ENCODE data around the gene MUC13.

Gene MUC13

DNA sequence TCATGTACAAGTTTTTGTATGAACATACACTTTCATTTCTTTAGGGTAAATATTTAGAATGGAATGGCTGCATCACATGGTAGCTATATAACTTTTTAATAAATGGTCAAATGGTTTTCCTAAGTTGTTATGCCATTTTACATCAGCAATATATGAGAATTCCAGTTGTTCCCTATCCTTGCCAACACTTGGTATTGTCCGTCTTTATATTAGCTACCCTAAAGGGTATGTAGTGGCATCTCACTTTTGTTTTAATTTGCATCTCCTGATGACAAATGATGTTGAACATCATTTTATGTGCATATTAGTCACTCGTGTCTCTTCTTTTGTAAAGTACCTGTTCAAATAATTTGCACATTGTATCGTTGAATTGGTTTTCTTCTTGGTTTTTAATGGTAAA, 2.5 kb upstream of the MUC13 start:
- no peaks in the 10 kb centered on the region for H3K27me3 ChIP-seq (ENCODE audit: insufficient read depth, low read length)
- no peak overlapping the region for H2AFZ ChIP-seq (ENCODE audit: low read depth, low read length)
- H3K4me3 ChIP-seq (ENCODE audit: low read length), result no peak overlapping the region
- H3K4me1 ChIP-seq (ENCODE audit: insufficient read depth, low read length), result no peaks in the 10 kb centered on the region
- H3K9me3 ChIP-seq (ENCODE audit: low read length), result no peaks in the 10 kb centered on the region
- no peaks in the 10 kb centered on the region for H3K36me3 ChIP-seq (ENCODE audit: insufficient read depth, low read length)

DNA sequence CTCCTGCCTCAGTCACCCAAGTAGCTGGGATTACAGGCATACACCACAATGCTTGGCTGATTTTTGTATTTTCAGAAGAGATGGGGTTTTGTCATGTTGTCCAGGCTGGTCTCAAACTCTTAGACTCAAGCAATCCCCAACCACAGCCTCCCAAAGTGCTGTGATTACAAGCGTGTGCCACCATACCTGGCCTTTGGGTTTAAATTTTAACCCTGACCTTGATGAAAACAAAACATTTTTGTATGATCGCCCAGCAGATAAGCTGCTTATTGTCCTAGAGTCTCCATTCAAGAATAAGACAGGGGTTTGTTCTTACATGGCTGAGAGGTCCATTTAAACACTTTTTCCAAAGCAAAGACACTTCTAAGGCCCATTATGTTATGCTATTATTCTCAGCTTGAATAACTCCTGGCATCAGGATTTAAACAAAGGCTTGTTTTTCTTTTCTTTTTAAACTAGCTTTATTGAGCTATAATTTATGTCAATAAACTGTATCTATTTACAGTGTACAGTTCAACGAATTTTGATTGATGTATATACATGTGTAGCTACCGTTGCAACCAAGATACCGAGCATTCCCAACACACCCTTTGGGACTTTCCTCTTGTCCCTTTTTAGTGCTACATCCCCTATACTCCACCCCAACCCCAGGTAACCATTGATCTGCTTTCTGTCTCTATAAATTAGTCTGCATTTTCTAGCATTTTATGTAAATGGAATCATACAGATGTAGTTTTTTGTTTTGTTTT, 1.4 kb upstream of the MUC13 start:
- Histone ChIP-seq H3K27me3 (ENCODE audit: insufficient read depth, low read length) (no peaks in the 10 kb centered on the region), H3K36me3 (ENCODE audit: insufficient read depth, low read length) (no peaks in the 10 kb centered on the region), H3K4me1 (ENCODE audit: insufficient read depth, low read length) (no peaks in the 10 kb centered on the region), H3K4me3 (ENCODE audit: low read length) (no peak overlapping the region), H2AFZ (ENCODE audit: low read depth, low read length) (no peak overlapping the region), H3K9me3 (ENCODE audit: low read length) (no peaks in the 10 kb centered on the region)

DNA sequence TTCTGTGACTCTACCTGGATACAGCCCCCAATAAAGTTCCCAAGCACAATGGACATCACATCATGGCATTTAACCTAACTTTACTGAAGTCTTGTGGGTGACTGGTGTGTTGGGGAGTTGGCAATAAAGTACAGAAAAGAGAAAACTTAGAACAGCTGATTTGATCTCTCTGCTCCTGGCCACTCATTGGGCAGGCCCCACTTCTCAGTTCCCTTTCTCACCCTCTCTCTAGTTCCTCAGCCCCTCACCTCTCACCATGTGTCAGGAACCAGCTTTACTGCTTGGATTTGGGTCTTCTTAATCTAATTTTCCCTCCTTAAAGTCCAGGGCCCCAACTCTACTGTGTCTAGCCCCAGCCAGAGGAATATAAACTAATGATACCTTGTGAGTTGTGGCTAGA, 713 bp upstream of the MUC13 start:
- no peak overlapping the region for H3K4me3 ChIP-seq (ENCODE audit: low read length)
- H3K4me1 ChIP-seq (ENCODE audit: insufficient read depth, low read length), result no peaks in the 10 kb centered on the region
- H3K36me3 ChIP-seq (ENCODE audit: insufficient read depth, low read length), result no peaks in the 10 kb centered on the region
- no peaks in the 10 kb centered on the region for H3K9me3 ChIP-seq (ENCODE audit: low read length)
- H3K27me3 ChIP-seq (ENCODE audit: insufficient read depth, low read length), result no peaks in the 10 kb centered on the region
- no peak overlapping the region for H2AFZ ChIP-seq (ENCODE audit: low read depth, low read length)

DNA sequence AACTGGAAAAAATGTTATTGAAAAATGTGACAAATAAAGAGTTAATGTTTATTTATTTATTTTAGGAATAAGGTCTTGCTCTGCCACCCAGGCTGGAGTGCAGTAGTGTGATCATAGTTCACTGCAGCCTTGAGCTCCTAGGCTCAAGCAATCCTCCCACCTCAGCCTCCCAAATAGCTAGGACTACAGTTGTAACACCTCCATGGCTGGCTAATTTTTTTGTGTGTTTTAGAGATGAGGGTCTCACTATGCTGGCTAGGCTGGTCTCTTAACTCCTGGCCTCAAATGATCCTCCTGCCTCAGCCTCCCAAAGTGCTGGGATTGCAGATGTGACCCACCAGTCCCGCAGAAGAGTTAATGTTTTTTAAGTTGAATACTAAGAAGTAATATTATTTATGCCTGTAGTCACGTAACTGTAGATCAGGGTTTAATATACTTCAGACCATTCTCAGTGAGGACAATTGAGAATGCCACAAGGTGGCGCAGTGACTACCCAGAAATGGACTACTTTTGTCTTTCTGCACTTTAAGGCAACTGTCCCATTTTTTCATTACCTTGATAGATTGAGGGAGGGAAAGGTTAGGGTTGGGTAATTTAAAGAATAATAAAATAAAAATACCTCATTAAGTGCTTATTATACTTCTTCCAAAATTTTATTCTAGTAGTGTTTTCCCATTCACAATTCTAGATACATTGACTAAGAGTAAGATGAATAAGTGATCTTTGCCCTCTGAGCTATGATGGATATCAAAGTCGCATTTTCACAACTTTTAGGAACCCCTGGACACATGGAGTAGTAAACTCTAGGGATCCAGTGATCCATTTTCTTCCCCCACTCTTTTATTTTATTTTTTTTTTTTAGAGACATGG, 6.0 kb downstream of the MUC13 start:
- H2AFZ ChIP-seq (ENCODE audit: low read depth, low read length), result no peak overlapping the region
- peaks cover 2% of the 10 kb centered on the region for H3K27me3 ChIP-seq (ENCODE audit: insufficient read depth, low read length)
- peaks cover 2% of the 10 kb centered on the region for H3K4me1 ChIP-seq (ENCODE audit: insufficient read depth, low read length)
- no peaks in the 10 kb centered on the region for H3K9me3 ChIP-seq (ENCODE audit: low read length)
- H3K4me3 ChIP-seq (ENCODE audit: low read length), result no peak overlapping the region
- H3K36me3 ChIP-seq (ENCODE audit: insufficient read depth, low read length), result no peaks in the 10 kb centered on the region

DNA sequence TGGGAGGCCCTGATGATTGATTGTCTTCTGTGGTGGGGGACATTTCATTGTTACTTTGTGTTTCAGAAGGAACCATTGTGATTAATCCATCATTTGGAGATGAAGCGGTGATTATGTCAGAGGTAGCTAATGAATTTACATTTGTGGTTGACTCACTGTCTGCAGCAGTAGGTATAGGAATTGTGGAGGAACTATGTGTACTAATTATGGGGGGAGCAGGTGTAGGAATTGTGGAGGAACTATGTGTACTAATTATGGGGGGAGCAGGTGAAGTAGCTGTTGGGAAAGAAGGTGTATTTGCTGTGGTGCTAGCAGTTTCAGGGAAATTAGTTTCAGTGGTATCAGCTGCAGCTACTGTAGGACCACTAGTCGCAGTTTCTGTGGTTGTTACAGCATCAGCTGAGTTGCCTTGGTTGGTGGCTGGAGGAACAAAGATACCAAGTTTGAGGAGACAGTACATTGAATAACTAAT, 6.9 kb downstream of the MUC13 start:
- Histone ChIP-seq H3K9me3 (ENCODE audit: low read length) (no peaks in the 10 kb centered on the region), H3K36me3 (ENCODE audit: insufficient read depth, low read length) (no peaks in the 10 kb centered on the region), H3K4me1 (ENCODE audit: insufficient read depth, low read length) (peaks cover 2% of the 10 kb centered on the region), H3K27me3 (ENCODE audit: insufficient read depth, low read length) (peaks cover 2% of the 10 kb centered on the region), H3K4me3 (ENCODE audit: low read length) (no peak overlapping the region), H2AFZ (ENCODE audit: low read depth, low read length) (no peak overlapping the region)

DNA sequence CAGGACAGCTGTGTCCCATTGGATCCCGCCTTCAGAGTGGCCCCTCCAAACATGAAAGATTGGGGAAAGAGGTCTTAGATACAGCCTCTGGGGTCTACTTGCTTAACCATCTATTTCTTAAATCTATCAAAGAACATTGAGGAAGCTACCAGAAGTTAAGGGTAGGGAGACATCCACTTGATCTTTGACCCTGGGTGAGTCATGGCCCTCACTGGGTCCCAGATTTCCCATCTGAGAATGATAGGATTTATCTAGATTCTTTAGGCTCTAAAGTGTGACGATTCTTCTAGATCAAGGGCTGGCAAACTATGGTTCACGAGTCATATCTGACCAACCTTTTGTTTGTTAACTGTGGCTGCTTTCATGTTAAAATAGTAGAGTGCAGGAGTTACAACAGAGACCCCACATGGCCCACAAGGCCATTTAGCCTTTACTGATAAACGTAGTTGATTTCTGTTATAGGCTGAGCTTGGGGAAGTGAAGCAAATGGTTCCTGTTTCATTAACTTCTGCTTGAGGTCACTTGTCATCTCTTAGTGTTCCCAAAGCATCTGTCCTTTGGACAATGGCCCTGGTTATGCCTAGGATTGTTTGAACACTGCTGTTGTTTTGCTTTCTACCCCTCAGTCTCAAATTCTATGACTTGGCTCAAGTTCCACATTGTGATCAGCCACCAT, 8.0 kb downstream of the MUC13 start:
- Histone ChIP-seq H2AFZ (ENCODE audit: low read depth, low read length) (no peak overlapping the region), H3K9me3 (ENCODE audit: low read length) (no peaks in the 10 kb centered on the region), H3K27me3 (ENCODE audit: insufficient read depth, low read length) (peaks cover 2% of the 10 kb centered on the region), H3K4me3 (ENCODE audit: low read length) (no peak overlapping the region), H3K36me3 (ENCODE audit: insufficient read depth, low read length) (no peaks in the 10 kb centered on the region), H3K4me1 (ENCODE audit: insufficient read depth, low read length) (peaks cover 2% of the 10 kb centered on the region)

DNA sequence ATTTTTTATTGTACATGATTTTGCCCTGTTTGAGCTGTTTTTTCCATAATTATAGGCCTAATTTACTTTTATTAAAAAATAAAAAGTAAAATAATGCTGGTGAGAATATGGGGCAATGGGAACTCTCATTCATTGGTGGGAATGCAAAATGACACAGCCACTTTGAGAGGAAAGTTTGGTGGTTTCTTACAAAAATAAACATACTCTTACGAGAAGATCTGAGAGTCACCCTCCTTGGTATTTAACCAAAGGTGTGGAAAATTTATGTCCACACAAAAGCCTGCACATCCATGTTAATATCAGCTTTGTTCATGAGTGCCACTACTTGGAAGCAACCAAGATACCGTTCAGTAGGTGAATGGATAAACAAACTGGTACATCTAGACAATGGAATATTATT, 9.8 kb downstream of the MUC13 start:
- Histone ChIP-seq H3K27me3 (ENCODE audit: insufficient read depth, low read length) (peaks cover 2% of the 10 kb centered on the region), H3K9me3 (ENCODE audit: low read length) (no peaks in the 10 kb centered on the region), H3K4me3 (ENCODE audit: low read length) (no peak overlapping the region), H3K4me1 (ENCODE audit: insufficient read depth, low read length) (no peaks in the 10 kb centered on the region), H3K36me3 (ENCODE audit: insufficient read depth, low read length) (no peaks in the 10 kb centered on the region), H2AFZ (ENCODE audit: low read depth, low read length) (no peak overlapping the region)

DNA sequence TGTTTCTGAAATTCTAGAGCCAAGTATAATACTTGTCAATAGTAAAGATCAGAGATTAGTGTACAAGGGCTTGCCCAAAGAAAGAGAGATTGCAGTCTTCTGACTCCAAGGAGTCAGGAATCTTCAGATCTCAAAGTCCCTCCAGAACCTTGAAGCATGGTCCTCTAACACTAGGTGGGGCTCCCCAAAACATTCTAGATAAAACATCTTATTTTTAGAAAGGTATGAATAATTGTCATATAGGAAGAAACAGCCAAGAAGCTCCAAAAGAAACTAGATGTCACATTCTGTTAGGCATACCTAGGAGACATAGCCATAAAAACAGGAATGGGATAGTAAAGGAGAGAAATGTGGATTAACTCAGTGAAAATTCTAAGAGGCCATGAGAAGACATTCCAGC, 10.7 kb downstream of the MUC13 start:
- Histone ChIP-seq H3K4me1 (ENCODE audit: insufficient read depth, low read length) (no peaks in the 10 kb centered on the region), H3K4me3 (ENCODE audit: low read length) (no peak overlapping the region), H3K9me3 (ENCODE audit: low read length) (no peaks in the 10 kb centered on the region), H3K36me3 (ENCODE audit: insufficient read depth, low read length) (no peaks in the 10 kb centered on the region), H2AFZ (ENCODE audit: low read depth, low read length) (no peak overlapping the region), H3K27me3 (ENCODE audit: insufficient read depth, low read length) (peaks cover 2% of the 10 kb centered on the region)

DNA sequence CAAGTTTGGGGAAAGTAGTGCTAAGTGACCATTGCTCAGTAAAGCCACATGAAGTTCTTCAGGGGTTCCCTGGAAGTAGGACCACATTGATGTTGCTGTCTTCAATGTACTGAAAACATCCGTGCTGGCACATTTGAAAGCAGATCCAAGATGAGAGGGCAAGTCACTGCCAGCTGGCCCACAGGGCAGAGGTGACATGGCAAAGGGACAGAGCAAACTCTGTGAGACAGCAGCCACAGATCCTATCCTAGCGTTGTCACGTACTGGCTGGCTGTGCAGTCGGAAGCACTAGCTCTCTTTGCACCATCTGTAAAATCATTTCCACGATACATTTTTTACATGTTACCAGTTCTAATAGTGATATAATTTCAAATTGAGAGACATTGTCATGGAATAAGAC, 13.8 kb downstream of the MUC13 start:
- Histone ChIP-seq H3K27me3 (ENCODE audit: insufficient read depth, low read length) (no peaks in the 10 kb centered on the region), H3K4me3 (ENCODE audit: low read length) (no peak overlapping the region), H2AFZ (ENCODE audit: low read depth, low read length) (no peak overlapping the region), H3K36me3 (ENCODE audit: insufficient read depth, low read length) (no peaks in the 10 kb centered on the region), H3K9me3 (ENCODE audit: low read length) (no peaks in the 10 kb centered on the region), H3K4me1 (ENCODE audit: insufficient read depth, low read length) (no peaks in the 10 kb centered on the region)

DNA sequence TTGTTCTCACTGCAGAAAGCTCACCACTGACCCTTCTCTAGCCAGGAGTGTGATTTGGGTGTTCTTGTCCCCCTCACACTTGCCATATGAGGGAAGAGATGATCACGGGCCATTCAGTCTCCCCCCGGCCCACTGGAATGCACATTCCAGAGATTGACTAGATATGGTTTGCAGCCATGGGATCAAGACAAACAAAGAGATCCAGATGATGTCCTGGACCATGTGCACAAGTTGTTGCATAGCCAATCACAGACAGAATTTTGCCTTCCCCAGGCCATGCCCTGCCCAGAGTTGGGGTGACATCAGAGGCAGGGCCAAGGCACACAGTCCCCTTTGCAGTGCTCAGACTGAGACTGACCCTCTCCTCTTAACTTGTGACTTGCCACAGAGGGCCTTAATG, 14.8 kb downstream of the MUC13 start:
- no peaks in the 10 kb centered on the region for H3K36me3 ChIP-seq (ENCODE audit: insufficient read depth, low read length)
- no peaks in the 10 kb centered on the region for H3K27me3 ChIP-seq (ENCODE audit: insufficient read depth, low read length)
- no peaks in the 10 kb centered on the region for H3K9me3 ChIP-seq (ENCODE audit: low read length)
- no peak overlapping the region for H2AFZ ChIP-seq (ENCODE audit: low read depth, low read length)
- H3K4me1 ChIP-seq (ENCODE audit: insufficient read depth, low read length), result no peaks in the 10 kb centered on the region
- H3K4me3 ChIP-seq (ENCODE audit: low read length), result no peak overlapping the region

DNA sequence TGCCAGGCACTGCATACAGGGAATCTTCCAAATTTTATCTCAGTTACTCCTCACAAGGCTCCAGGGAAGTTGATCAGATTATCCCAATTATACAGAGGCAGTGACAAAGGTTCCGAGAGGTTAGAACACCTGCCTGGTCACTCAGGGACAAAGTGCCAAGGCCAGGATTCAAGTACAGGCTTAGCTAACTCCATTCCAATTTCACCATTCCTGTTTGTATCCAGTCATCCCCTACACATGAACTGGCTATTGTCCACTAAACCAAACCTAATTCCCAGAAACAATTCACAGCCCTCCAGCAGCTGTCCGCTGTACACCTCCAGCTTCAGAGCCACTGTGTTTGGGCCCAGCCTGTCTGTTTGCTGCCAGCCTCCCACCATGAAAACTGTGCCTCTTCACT, 16.0 kb downstream of the MUC13 start:
- Histone ChIP-seq H2AFZ (ENCODE audit: low read depth, low read length) (no peak overlapping the region), H3K36me3 (ENCODE audit: insufficient read depth, low read length) (no peaks in the 10 kb centered on the region), H3K27me3 (ENCODE audit: insufficient read depth, low read length) (no peaks in the 10 kb centered on the region), H3K4me1 (ENCODE audit: insufficient read depth, low read length) (no peaks in the 10 kb centered on the region), H3K4me3 (ENCODE audit: low read length) (no peak overlapping the region), H3K9me3 (ENCODE audit: low read length) (no peaks in the 10 kb centered on the region)

DNA sequence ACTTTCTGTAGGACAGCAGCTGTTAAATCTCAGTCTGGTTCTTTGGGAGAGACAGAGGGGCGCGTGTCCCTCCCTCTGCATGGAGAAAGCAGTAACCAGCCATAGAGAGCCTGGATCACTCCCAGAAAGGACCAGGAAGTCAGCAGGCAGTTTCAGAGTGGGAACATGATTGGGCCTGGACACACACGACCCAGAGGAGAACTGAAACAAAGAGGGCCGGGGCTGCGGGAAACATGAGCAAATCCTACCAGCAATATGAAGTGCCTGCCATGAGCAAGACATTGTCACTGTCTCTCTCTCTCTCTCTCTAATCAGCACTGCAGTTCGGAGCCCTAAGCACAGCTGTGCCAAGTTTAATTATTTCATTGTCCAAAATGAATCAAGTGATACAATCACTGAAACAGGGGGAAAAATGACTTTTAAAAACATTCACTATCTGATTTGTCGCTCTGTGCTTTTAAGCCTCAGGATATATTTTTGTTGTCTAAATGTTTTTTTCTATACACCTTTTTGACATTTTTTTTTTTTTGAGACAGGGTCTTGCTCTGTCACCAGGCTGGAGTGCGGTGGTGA, 17.6 kb downstream of the MUC13 start:
- H3K4me1 ChIP-seq (ENCODE audit: insufficient read depth, low read length), result no peaks in the 10 kb centered on the region
- no peaks in the 10 kb centered on the region for H3K27me3 ChIP-seq (ENCODE audit: insufficient read depth, low read length)
- H2AFZ ChIP-seq (ENCODE audit: low read depth, low read length), result no peak overlapping the region
- H3K36me3 ChIP-seq (ENCODE audit: insufficient read depth, low read length), result no peaks in the 10 kb centered on the region
- no peaks in the 10 kb centered on the region for H3K9me3 ChIP-seq (ENCODE audit: low read length)
- no peak overlapping the region for H3K4me3 ChIP-seq (ENCODE audit: low read length)

DNA sequence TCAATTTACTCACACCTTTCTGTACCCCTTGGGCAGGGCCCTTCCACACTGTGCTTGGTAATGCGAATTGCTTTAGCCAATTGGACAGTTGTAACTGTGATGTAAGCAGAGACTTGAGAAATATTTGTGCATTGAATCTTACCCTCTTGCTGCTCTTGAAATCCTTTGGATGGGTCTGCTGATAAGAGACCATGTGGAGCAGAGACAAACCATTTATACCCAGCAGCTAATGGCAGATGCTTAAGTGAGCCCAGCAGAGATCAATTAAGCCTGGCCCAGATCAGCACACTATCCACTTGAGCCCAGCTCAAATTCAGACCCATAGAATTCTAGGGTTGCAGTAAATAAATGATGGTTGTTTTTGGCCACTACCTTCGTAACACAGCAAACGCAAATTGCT, 19.3 kb downstream of the MUC13 start:
- Histone ChIP-seq H3K4me1 (ENCODE audit: insufficient read depth, low read length) (no peaks in the 10 kb centered on the region), H3K27me3 (ENCODE audit: insufficient read depth, low read length) (no peaks in the 10 kb centered on the region), H3K36me3 (ENCODE audit: insufficient read depth, low read length) (no peaks in the 10 kb centered on the region), H2AFZ (ENCODE audit: low read depth, low read length) (no peak overlapping the region), H3K9me3 (ENCODE audit: low read length) (no peaks in the 10 kb centered on the region), H3K4me3 (ENCODE audit: low read length) (no peak overlapping the region)

Data from neuron (in vitro differentiated cells).